ENCODE measurements around the gene CTNNA1.
"Not testable (repeated sequence)": the region's sequence is repeated elsewhere in the genome, so short reads cannot be mapped to it uniquely, and the experiment has no call there.

CTNNA1 gene

GRCh38 chr5:138757061-138757776 lies 4.0 kb downstream of the CTNNA1 start:
- no peak for TF ChIP-seq CTCF (IDR thresholded peaks at IDR 0.05; ENCODE audit: control insufficient read depth, extremely low read depth, insufficient read depth)
- no peak overlapping the region for H3K4me3 ChIP-seq (ENCODE audit: low read depth, low read length)
- DNase-seq (ENCODE audit: low read depth), result no peak

GRCh38 chr5:138760448-138761110 lies 7.4 kb downstream of the CTNNA1 start:
- H3K4me3 ChIP-seq (ENCODE audit: low read depth, low read length), result no peak overlapping the region
- DNase-seq (ENCODE audit: low read depth), result no peak
- TF ChIP-seq CTCF (IDR thresholded peaks at IDR 0.05; ENCODE audit: control insufficient read depth, extremely low read depth, insufficient read depth), result no peak

GRCh38 chr5:138761115-138761514 lies 7.9 kb downstream of the CTNNA1 start:
- not testable (repeated sequence) for DNase-seq (ENCODE audit: low read depth); H3K4me3 ChIP-seq (ENCODE audit: low read depth, low read length)

- DNase-seq (ENCODE audit: low read depth); H3K4me3 ChIP-seq (ENCODE audit: low read depth, low read length): not testable (repeated sequence)
Measured at GRCh38 chr5:138761670-138762069, 8.4 kb downstream of the CTNNA1 start.

- no peak for DNase-seq (ENCODE audit: low read depth)
- H3K4me3 ChIP-seq (ENCODE audit: low read depth, low read length), result no peak overlapping the region
- TF ChIP-seq CTCF (IDR thresholded peaks at IDR 0.05; ENCODE audit: control insufficient read depth, extremely low read depth, insufficient read depth), result no peak
Measured at GRCh38 chr5:138762110-138762509, 8.9 kb downstream of the CTNNA1 start.

GRCh38 chr5:138763037-138763778 lies 10.0 kb downstream of the CTNNA1 start:
- no peak overlapping the region for H3K4me3 ChIP-seq (ENCODE audit: low read depth, low read length)
- no peak for TF ChIP-seq CTCF (IDR thresholded peaks at IDR 0.05; ENCODE audit: control insufficient read depth, extremely low read depth, insufficient read depth)
- no peak for DNase-seq (ENCODE audit: low read depth)

- no peak overlapping the region for H3K4me3 ChIP-seq (ENCODE audit: low read depth, low read length)
- no peak for TF ChIP-seq CTCF (IDR thresholded peaks at IDR 0.05; ENCODE audit: control insufficient read depth, extremely low read depth, insufficient read depth)
- DNase-seq (ENCODE audit: low read depth), result no peak
Measured at GRCh38 chr5:138770291-138770690, 17.1 kb downstream of the CTNNA1 start.

Data from LNCaP clone FGC (cell line).